Measurements from ENCODE around the gene PDE7B. TPM values are rescaled to one million over a fixed set of nuclear protein-coding genes. Genes with fewer than 3 reads are reported as not detected.

Gene PDE7B
- total and polyA plus RNA-seq, 2 donors (not counting 1 experiment from before 2014, with no cell fraction given), result 2.6 to 7.5 TPM

DNA sequence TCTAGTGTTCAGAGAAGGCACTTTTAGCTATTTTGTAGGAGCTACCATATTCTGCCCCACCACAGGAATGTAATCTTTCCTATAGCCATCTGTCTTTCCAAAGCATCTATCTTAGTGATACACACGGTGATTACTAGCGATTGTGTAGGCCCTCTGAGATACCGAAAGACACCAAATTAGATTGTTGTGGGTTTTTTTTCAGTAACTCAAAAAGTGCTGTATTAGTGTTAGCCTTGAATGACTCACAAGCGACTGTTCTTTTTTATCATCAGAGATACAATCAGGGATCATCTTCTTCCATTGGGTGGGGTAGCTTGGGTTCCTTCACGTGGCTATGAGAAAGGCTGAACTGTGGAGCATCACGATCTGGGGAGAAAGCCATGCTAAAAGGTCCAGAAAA lies 238.4 kb downstream of the PDE7B start:
- no peak overlapping the region for H3K9ac ChIP-seq (ENCODE audit: low read length)
- no peaks in the 10 kb centered on the region for H4K20me1 ChIP-seq (ENCODE audit: control insufficient read depth, insufficient read depth, low read length, poor library complexity, severe bottlenecking)
- H2AFZ ChIP-seq (ENCODE audit: insufficient read depth, low read depth, low read length, poor library complexity, severe bottlenecking), result no peak overlapping the region
- H3K4me3 ChIP-seq (ENCODE audit: control extremely low read depth in 1 of 5, extremely low read depth in 1 of 5, insufficient read depth in 1 of 5, low read depth in 2 of 5, low read length in 4 of 5), result no peak overlapping the region
- H3K9me3 ChIP-seq (ENCODE audit: control extremely low read depth in 1 of 3, control insufficient read depth in 2 of 3, insufficient read depth in 1 of 3, low read length in 2 of 3), result peaks cover 0 to 7% (median 0%) of the 10 kb centered on the region in 3 donors
- no peaks in the 10 kb centered on the region for H3K36me3 ChIP-seq (replicated peaks in 1 of 2; ENCODE audit: control extremely low read depth in 1 of 2, control insufficient read depth in 1 of 2, extremely low read depth in 1 of 2, insufficient read depth in 2 of 2, low read length in 1 of 2)
- no peak overlapping the region for H3K27ac Mint-ChIP-seq
- no peak overlapping the region for H3K4me2 ChIP-seq (replicated peaks; ENCODE audit: low read depth, low read length, poor library complexity, severe bottlenecking)
- intact Hi-C loops (cut with micrococcal nuclease), result no loop called here
- DNase-seq, result no peak
- H3K27me3 Mint-ChIP-seq, result no peaks in the 10 kb centered on the region
- no peaks in the 10 kb centered on the region for H3K4me1 ChIP-seq (ENCODE audit: control insufficient read depth in 2 of 2, insufficient read depth in 2 of 2, low read length in 2 of 2)
- H3K9me3 Mint-ChIP-seq (ENCODE audit: insufficient read depth), result peaks cover 5% of the 10 kb centered on the region
- no peaks in the 10 kb centered on the region for H3K79me2 ChIP-seq (ENCODE audit: control insufficient read depth, insufficient read depth, low read length)
- ATAC-seq (ENCODE audit: low read depth), result no peak
- ChIA-PET POLR2A (interaction anchor here (0.6 kb wide), 1 partner anchor 1702 kb away, joined by 3 read pairs; no protein-coding TSS in a partner anchor), CTCF (no interaction called here)
- TF ChIP-seq EZH2 (IDR thresholded peaks at IDR 0.05; ENCODE audit: borderline replicate concordance, insufficient read depth, low read depth, low read length, poor library complexity, severe bottlenecking) (no peak), CTCF (IDR thresholded peaks at IDR 0.05) (no peak)
- H3K4me1 Mint-ChIP-seq, result no peaks in the 10 kb centered on the region
- no peak overlapping the region for H3K4me3 Mint-ChIP-seq
- no peak overlapping the region for H3K27ac ChIP-seq (ENCODE audit: low read length in 2 of 2)
- H3K27me3 ChIP-seq (replicated peaks in 1 of 4; ENCODE audit: control extremely low read depth in 1 of 4, control insufficient read depth in 3 of 4, insufficient read depth in 4 of 4, low read length in 3 of 4), result no peaks in the 10 kb centered on the region
- WGBS (ENCODE audit: insufficient coverage), result no CpG with 5 or more reads among the region's 6 CpGs

- Histone ChIP-seq H4K20me1 (ENCODE audit: control insufficient read depth, insufficient read depth, low read length, poor library complexity, severe bottlenecking) (no peaks in the 10 kb centered on the region), H3K9ac (ENCODE audit: low read length) (no peak overlapping the region), H2AFZ (ENCODE audit: insufficient read depth, low read depth, low read length, poor library complexity, severe bottlenecking) (no peak overlapping the region), H3K79me2 (ENCODE audit: control insufficient read depth, insufficient read depth, low read length) (no peaks in the 10 kb centered on the region), H3K27me3 (replicated peaks in 1 of 4; ENCODE audit: control extremely low read depth in 1 of 4, control insufficient read depth in 3 of 4, insufficient read depth in 4 of 4, low read length in 3 of 4) (no peaks in the 10 kb centered on the region), H3K4me3 (ENCODE audit: control extremely low read depth in 1 of 5, extremely low read depth in 1 of 5, insufficient read depth in 1 of 5, low read depth in 2 of 5, low read length in 4 of 5) (no peak overlapping the region), H3K36me3 (replicated peaks in 1 of 2; ENCODE audit: control extremely low read depth in 1 of 2, control insufficient read depth in 1 of 2, extremely low read depth in 1 of 2, insufficient read depth in 2 of 2, low read length in 1 of 2) (no peaks in the 10 kb centered on the region), H3K27ac (ENCODE audit: low read length in 2 of 2) (no peak overlapping the region), H3K4me1 (ENCODE audit: control insufficient read depth in 2 of 2, insufficient read depth in 2 of 2, low read length in 2 of 2) (no peaks in the 10 kb centered on the region), H3K9me3 (ENCODE audit: control extremely low read depth in 1 of 3, control insufficient read depth in 2 of 3, insufficient read depth in 1 of 3, low read length in 2 of 3) (peaks cover 0 to 7% (median 0%) of the 10 kb centered on the region in 3 donors), H3K4me2 (replicated peaks; ENCODE audit: low read depth, low read length, poor library complexity, severe bottlenecking) (no peak overlapping the region)
- DNase-seq (no peak), ATAC-seq (ENCODE audit: low read depth) (no peak)
- ChIA-PET POLR2A (no interaction called here), CTCF (no interaction called here)
- Mint-ChIP-seq H3K27ac (no peak overlapping the region), H3K4me3 (no peak overlapping the region), H3K9me3 (ENCODE audit: insufficient read depth) (peaks cover 5% of the 10 kb centered on the region), H3K27me3 (no peaks in the 10 kb centered on the region), H3K4me1 (no peaks in the 10 kb centered on the region)
- whole genome bisulfite sequencing (ENCODE audit: insufficient coverage), result no CpG with 5 or more reads among the region's 1 CpG
- intact Hi-C loops (cut with micrococcal nuclease), result no loop called here
- TF ChIP-seq EZH2 (IDR thresholded peaks at IDR 0.05; ENCODE audit: borderline replicate concordance, insufficient read depth, low read depth, low read length, poor library complexity, severe bottlenecking), result no peak
- no peak for TF ChIP-seq CTCF (IDR thresholded peaks at IDR 0.05)
Observed at GRCh38 chr6:136090929-136091328, 239.4 kb downstream of the PDE7B start.
